ENCODE measurements around the gene ALPP.
"Not testable (repeated sequence)": the region's sequence is repeated elsewhere in the genome, so short reads cannot be mapped to it uniquely, and the experiment has no call there.

ALPP gene

DNA sequence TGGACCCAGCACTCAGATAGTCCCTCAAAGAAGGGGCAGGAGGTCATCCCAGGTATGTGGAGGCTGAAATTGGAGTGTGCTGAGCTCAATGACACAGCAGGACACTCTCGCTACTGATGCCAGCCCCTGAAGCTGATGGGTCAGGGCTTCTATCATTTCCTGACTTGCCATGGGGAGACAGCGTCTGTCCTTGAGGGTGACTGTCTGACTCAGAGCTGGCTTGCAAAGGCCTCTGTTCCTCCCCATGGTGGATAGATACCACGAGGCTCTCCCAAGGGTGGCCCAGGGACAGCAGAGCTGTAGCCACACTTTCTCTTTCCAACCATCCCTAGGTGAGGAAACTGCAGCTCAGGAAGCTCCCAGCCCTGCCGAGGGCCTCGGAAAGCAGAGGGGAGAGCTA, 38.9 kb downstream of the ALPP start:
- Histone ChIP-seq H3K4me3 (ENCODE audit: low read length) (no peak overlapping the region), H3K36me3 (ENCODE audit: insufficient read depth, low read length) (no peaks in the 10 kb centered on the region), H3K4me2 (ENCODE audit: low read length) (no peak overlapping the region), H3K4me1 (ENCODE audit: control insufficient read depth, insufficient read depth, low read length) (no peaks in the 10 kb centered on the region), H3K9me3 (replicated peaks; ENCODE audit: low read length) (peaks cover 5% of the 10 kb centered on the region), H3K9ac (ENCODE audit: low read depth, low read length) (no peak overlapping the region), H3K27me3 (ENCODE audit: control insufficient read depth, insufficient read depth, low read length) (peaks cover 86% of the 10 kb centered on the region)

DNA sequence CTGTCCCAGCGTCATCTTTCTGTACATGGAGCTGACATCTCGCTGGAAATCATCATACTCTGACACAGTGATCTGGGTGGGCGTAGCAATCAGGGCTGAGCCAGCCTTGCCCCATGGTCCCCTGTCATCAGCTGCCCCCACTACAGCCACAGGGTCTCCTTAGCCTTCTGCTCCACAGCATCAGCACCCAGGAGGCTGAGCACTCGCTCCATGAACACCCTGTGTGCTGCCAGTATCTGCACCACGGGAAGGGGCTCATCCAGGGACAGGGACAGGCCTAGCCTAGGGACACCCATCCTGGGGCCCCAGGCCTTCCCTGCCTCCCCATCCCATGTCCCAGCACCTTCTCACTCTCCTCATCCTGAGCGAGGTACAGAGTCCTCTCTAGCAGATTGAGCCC, 39.5 kb downstream of the ALPP start:
- H3K4me2 ChIP-seq (ENCODE audit: low read length) = no peak overlapping the region
- H3K9ac ChIP-seq (ENCODE audit: low read depth, low read length) = no peak overlapping the region
- no peaks in the 10 kb centered on the region for H3K4me1 ChIP-seq (ENCODE audit: control insufficient read depth, insufficient read depth, low read length)
- peaks cover 7% of the 10 kb centered on the region for H3K9me3 ChIP-seq (replicated peaks; ENCODE audit: low read length)
- no peaks in the 10 kb centered on the region for H3K36me3 ChIP-seq (ENCODE audit: insufficient read depth, low read length)
- no peak overlapping the region for H3K4me3 ChIP-seq (ENCODE audit: low read length)
- peaks cover 85% of the 10 kb centered on the region for H3K27me3 ChIP-seq (ENCODE audit: control insufficient read depth, insufficient read depth, low read length)

DNA sequence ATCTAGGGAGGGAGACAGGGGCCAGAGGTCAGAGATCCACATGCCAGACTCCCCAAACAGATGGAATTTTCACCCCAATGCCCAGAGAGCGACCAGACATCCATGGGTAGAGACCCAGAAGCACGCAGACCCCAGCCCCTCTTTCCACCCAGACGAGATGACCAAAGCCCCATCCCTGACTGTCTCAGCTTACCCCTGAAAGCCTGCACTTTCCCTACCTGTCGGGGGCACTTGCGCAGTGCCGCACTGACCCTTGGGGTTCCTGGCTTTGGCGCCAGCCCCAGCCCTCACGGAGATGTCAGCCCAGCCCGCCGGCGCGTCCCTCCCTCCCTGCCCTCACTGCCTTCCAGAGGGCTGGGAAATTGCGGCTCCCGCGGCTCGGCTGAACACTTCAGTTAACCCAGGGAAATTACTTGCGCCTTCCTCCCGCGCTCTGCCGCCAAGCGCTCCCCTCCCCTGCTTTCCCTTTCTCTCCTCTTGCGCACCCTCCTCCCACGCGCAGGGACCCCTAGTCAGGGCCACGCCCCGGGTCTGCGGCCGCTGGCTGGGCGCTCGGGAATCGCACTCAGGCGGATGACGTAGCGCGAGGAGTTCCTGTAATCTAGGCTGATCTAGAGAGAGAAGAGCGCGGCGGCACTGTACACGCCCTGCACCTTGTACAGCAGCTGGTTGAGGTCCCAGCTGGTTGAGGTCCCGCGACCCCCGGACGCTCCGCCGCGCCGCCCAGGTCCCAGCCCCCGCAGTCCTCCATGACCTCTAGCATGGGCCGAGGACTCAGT, 40.1 kb downstream of the ALPP start:
- H3K27me3 ChIP-seq (ENCODE audit: control insufficient read depth, insufficient read depth, low read length) = peaks cover 79% of the 10 kb centered on the region
- H3K36me3 ChIP-seq (ENCODE audit: insufficient read depth, low read length) = no peaks in the 10 kb centered on the region
- H3K4me1 ChIP-seq (ENCODE audit: control insufficient read depth, insufficient read depth, low read length) = no peaks in the 10 kb centered on the region
- peak overlapping the region; percentile 74 for H3K4me2 ChIP-seq (ENCODE audit: low read length)
- H3K9me3 ChIP-seq (replicated peaks; ENCODE audit: low read length) = peaks cover 7% of the 10 kb centered on the region
- H3K9ac ChIP-seq (ENCODE audit: low read depth, low read length) = no peak overlapping the region
- H3K4me3 ChIP-seq (ENCODE audit: low read length) = peak overlapping the region; percentile 49

DNA sequence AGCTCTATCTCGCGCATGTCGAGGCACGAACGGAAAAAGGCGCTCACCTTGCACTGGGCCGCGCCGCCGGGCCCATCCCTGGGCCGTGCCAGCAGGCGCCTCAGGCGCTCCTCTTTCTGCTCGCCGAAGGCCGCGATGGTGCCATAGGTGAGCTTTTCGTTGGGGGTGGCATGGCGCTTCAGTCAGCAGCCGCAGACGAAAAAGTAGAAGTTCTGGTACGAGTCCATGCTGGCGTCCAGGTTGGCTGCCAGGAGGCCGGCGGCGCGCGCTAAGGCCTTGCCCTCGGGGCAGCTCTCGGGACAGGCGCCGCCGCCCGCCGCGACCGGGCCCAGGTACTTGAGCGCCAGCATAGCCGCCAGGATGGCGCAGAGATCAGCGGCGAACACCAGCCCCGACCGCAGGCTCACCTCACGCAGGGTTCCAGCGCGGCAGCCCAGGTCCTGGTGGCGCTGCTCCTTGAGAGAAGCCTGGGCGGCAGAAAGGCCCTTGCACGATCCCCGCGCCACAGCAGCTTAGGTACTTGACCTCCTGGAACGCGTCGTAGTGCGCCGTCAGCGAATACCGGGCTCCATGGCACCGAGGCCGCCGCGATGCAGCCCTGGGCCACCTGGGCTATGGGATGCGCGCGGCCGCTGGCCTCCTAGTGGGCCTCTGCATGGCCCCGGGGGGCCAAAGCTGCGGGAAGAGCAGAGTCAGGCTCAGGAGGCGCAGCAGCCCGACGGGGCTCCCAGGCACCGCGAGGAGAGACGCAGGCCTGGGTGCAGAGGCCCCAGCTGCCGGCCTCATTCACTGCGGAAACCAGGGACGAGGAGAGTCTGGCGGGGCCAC, 40.9 kb downstream of the ALPP start:
- Histone ChIP-seq H3K27me3 (ENCODE audit: control insufficient read depth, insufficient read depth, low read length) (peaks cover 86% of the 10 kb centered on the region), H3K4me3 (ENCODE audit: low read length) (peak overlapping the region; percentile 49), H3K9ac (ENCODE audit: low read depth, low read length) (no peak overlapping the region), H3K36me3 (ENCODE audit: insufficient read depth, low read length) (no peaks in the 10 kb centered on the region), H3K9me3 (replicated peaks; ENCODE audit: low read length) (peaks cover 7% of the 10 kb centered on the region), H3K4me2 (ENCODE audit: low read length) (peak overlapping the region; percentile 74), H3K4me1 (ENCODE audit: control insufficient read depth, insufficient read depth, low read length) (no peaks in the 10 kb centered on the region)

DNA sequence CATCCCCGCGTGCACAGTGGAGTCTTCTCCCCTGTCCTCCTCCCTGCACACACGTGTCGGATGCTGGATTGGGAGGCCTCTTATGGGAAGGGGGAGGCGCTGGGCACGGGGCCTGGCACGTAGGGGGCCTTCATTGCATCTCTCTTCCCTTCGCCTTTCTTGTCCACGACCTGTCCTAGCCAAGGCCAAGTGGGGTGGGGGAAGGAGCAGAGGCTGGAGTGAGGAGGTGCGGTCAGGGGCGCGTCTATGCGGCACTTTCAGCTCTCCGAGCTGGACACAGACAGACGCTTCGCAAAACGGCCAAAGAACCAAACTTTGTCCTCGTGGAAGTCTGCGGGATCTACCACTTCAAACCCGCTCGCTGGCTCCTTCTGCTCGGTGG, 41.5 kb downstream of the ALPP start:
- H3K4me3 ChIP-seq (ENCODE audit: low read length) = no peak overlapping the region
- H3K4me2 ChIP-seq (ENCODE audit: low read length) = no peak overlapping the region
- H3K36me3 ChIP-seq (ENCODE audit: insufficient read depth, low read length) = no peaks in the 10 kb centered on the region
- H3K4me1 ChIP-seq (ENCODE audit: control insufficient read depth, insufficient read depth, low read length) = no peaks in the 10 kb centered on the region
- H3K9me3 ChIP-seq (replicated peaks; ENCODE audit: low read length) = peaks cover 7% of the 10 kb centered on the region
- H3K9ac ChIP-seq (ENCODE audit: low read depth, low read length) = no peak overlapping the region
- peaks cover 87% of the 10 kb centered on the region for H3K27me3 ChIP-seq (ENCODE audit: control insufficient read depth, insufficient read depth, low read length)

DNA sequence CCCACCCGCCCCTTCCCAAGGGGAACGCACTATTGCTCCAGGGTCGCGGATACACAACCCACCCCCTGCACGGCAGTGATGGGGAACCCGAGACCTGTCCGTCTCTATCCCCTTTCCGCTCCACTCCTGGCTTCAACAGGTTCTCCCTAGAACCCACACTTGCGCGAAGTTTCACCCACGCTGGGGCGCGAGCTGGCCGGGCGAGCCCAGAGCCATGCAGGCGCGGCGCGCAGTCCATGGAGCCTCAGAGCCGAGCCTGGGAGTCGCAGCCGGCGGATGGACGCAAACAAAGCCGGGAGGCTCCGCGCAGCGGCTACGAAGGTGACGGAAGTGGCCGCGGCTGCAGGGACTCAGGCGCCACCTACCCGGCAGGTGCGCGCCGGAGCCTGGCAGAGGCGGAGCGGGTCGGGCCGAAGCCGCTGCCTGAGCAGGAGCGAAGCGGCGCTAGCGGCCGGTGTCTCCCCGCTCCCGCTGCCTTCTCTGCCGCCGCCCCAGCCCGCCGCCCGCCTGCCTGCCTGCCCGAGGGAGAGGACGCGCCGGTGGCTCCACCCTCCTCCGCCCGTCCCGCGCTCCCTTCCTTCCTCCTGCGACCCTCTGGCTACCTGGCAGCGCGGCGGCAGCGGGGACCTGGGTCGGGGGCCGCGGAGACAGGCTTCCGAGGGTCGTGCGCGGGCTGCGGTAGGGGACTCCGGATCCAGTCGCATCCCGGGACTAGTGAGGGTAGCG, 42.1 kb downstream of the ALPP start:
- no peak overlapping the region for H3K4me3 ChIP-seq (ENCODE audit: low read length)

DNA sequence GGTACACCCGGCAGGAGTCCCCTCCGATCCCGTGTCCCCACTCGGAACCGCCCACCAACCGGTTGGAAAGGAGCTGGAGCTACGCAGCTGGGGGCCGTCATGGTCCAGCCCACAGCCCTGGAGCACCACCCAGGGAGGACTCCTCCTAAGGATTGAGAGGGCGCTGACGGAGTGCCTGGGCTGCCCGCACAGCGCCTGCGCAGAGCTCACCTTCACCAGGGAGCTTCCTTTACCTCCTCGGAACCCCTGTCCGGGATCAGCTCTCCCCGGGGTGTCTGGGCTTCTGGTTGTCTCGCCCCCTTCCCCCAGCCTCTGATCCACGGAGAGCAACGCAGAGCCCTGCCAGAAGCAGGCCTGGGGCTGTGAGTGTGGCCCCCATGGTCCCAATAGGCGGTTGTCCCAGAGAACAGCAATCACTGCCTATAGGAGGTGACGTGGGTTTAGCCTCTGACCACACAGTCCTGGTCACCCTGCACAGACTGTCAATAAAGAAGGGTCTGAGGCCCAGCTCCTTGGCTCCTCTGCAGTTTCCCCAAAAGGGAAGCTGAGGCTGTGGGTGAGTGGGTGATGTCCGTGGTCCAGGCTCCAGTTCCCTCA, 42.7 kb downstream of the ALPP start:
- H3K4me2 ChIP-seq (ENCODE audit: low read length) = no peak overlapping the region
- no peak overlapping the region for H3K4me3 ChIP-seq (ENCODE audit: low read length)
- peaks cover 7% of the 10 kb centered on the region for H3K9me3 ChIP-seq (replicated peaks; ENCODE audit: low read length)
- no peak overlapping the region for H3K9ac ChIP-seq (ENCODE audit: low read depth, low read length)
- H3K36me3 ChIP-seq (ENCODE audit: insufficient read depth, low read length) = no peaks in the 10 kb centered on the region
- H3K27me3 ChIP-seq (ENCODE audit: control insufficient read depth, insufficient read depth, low read length) = peaks cover 88% of the 10 kb centered on the region
- no peaks in the 10 kb centered on the region for H3K4me1 ChIP-seq (ENCODE audit: control insufficient read depth, insufficient read depth, low read length)

More for the DNA sequence above, 42.1 kb downstream of the ALPP start:
- H3K9ac ChIP-seq (ENCODE audit: low read depth, low read length) = no peak overlapping the region
- H3K9me3 ChIP-seq (replicated peaks; ENCODE audit: low read length) = peaks cover 7% of the 10 kb centered on the region
- peaks cover 88% of the 10 kb centered on the region for H3K27me3 ChIP-seq (ENCODE audit: control insufficient read depth, insufficient read depth, low read length)
- peak overlapping the region; percentile 47 for H3K4me2 ChIP-seq (ENCODE audit: low read length)
- H3K4me1 ChIP-seq (ENCODE audit: control insufficient read depth, insufficient read depth, low read length) = no peaks in the 10 kb centered on the region
- no peaks in the 10 kb centered on the region for H3K36me3 ChIP-seq (ENCODE audit: insufficient read depth, low read length)

DNA sequence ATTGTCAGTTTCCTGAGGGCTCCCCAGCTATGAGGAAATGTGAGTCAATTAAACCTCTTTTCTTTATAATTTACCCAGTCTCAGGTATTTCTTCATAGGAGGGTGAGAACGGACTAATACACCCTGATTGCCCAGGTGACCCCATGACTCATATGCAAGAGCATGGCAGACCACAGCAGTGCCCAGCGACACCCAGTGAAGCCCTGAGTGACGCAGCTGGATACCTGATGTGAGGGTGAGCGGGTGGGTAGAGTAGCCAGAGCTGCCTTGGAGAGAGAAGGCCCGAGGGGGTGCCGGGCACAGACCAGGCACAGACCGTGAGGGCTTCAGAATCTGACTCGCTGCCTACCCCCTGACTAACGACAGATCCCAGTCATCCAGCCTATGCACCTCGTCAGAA, 43.5 kb downstream of the ALPP start:
- no peaks in the 10 kb centered on the region for H3K4me1 ChIP-seq (ENCODE audit: control insufficient read depth, insufficient read depth, low read length)
- no peak overlapping the region for H3K9ac ChIP-seq (ENCODE audit: low read depth, low read length)
- H3K36me3 ChIP-seq (ENCODE audit: insufficient read depth, low read length) = no peaks in the 10 kb centered on the region
- no peak overlapping the region for H3K4me3 ChIP-seq (ENCODE audit: low read length)
- H3K9me3 ChIP-seq (replicated peaks; ENCODE audit: low read length) = peaks cover 7% of the 10 kb centered on the region
- no peak overlapping the region for H3K4me2 ChIP-seq (ENCODE audit: low read length)
- peaks cover 82% of the 10 kb centered on the region for H3K27me3 ChIP-seq (ENCODE audit: control insufficient read depth, insufficient read depth, low read length)

DNA sequence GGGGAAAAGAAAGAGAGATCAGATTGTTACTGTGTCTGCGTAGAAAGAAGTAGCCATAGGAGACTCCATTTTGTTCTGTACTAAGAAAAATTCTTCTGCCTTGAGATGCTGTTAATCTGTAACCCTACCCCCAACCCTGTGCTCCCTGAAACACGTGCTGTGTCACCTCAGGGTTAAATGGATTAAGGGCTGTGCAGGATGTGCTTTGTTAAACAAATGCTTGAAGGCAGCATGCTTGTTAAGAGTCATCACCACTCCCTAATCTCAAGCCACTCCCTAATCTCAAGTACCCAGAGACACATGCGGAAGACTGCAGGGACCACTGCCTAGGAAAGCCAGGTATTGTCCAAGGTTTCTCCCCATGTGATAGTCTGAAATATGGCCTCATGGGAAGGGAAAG, 44.4 kb downstream of the ALPP start:
- H3K4me3 ChIP-seq (ENCODE audit: low read length); H3K36me3 ChIP-seq (ENCODE audit: insufficient read depth, low read length); H3K4me1 ChIP-seq (ENCODE audit: control insufficient read depth, insufficient read depth, low read length); H3K4me2 ChIP-seq (ENCODE audit: low read length); H3K9me3 ChIP-seq (replicated peaks; ENCODE audit: low read length); H3K9ac ChIP-seq (ENCODE audit: low read depth, low read length): not testable (repeated sequence)
- H3K27me3 ChIP-seq (ENCODE audit: control insufficient read depth, insufficient read depth, low read length) = peaks cover 75% of the 10 kb centered on the region

DNA sequence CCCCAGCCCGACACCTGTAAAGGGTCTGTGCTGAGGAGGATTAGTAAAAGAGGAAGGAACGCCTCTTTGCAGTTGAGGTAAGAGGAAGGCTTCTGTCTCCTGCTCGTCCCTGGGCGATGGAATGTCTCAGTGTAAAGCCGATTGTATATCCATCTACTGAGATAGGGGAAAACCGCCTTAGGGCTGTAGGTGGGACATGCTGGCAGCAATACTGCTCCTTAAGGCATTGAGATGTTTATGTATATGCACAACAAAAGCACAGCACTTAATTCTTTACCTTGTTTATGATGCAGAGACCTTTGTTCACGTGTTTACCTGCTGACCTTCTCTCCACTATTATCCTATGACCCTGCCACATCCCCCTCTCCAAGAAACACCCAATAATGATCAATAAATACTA, 44.9 kb downstream of the ALPP start:
- H3K9me3 ChIP-seq (replicated peaks; ENCODE audit: low read length); H3K9ac ChIP-seq (ENCODE audit: low read depth, low read length); H3K4me3 ChIP-seq (ENCODE audit: low read length); H3K4me1 ChIP-seq (ENCODE audit: control insufficient read depth, insufficient read depth, low read length); H3K4me2 ChIP-seq (ENCODE audit: low read length); H3K36me3 ChIP-seq (ENCODE audit: insufficient read depth, low read length): not testable (repeated sequence)
- peaks cover 70% of the 10 kb centered on the region for H3K27me3 ChIP-seq (ENCODE audit: control insufficient read depth, insufficient read depth, low read length)

Data from skeletal muscle satellite cell (primary cell).